ENCODE data around the gene PPARGC1A. TPM values are rescaled to one million over a fixed set of nuclear protein-coding genes. Genes with fewer than 3 reads are reported as not detected.

Gene PPARGC1A
- total and polyA plus RNA-seq, 8 donors, result 3.8 to 9.2 (median 5.1) TPM

- TF ChIP-seq CTCF (IDR thresholded peaks at IDR 0.05), result no peak
- no peaks in the 10 kb centered on the region for H3K9me3 ChIP-seq
- intact Hi-C loops (cut with DNase I), result no loop called here
- peak overlapping the region; percentile 37 to 39 for H3K4me3 ChIP-seq
- DNase-seq, result peak in 2 of 4 donors; percentile 48 to 57
- H3K4me1 ChIP-seq, result no peaks in the 10 kb centered on the region
- H3K36me3 ChIP-seq, result no peaks in the 10 kb centered on the region
- peak overlapping the region; percentile 62 to 82 for H3K27ac ChIP-seq
- ATAC-seq, result peak; percentile 63
- peaks cover 0 to 3% of the 10 kb centered on the region in 2 donors for H3K27me3 ChIP-seq
Measured at GRCh38 chr4:23888421-23889319, 1.2 kb downstream of the PPARGC1A start.

- intact Hi-C loops (cut with DNase I), result no loop called here
- H3K4me1 ChIP-seq, result no peaks in the 10 kb centered on the region
- H3K36me3 ChIP-seq, result no peaks in the 10 kb centered on the region
- ATAC-seq (no peak), DNase-seq (no peak)
- H3K4me3 ChIP-seq, result peak overlapping the region; percentile 37 to 39
- H3K27ac ChIP-seq, result peak overlapping the region in 1 of 2 donors; percentile 82
- H3K9me3 ChIP-seq, result no peaks in the 10 kb centered on the region
- no peak for TF ChIP-seq CTCF (IDR thresholded peaks at IDR 0.05)
- H3K27me3 ChIP-seq, result peaks cover 0 to 3% of the 10 kb centered on the region in 2 donors
Measured at GRCh38 chr4:23887989-23888388, 1.9 kb downstream of the PPARGC1A start.

GRCh38 chr4:23887173-23887572 is 2.7 kb downstream of the PPARGC1A start:
- no peak for DNase-seq
- H3K4me1 ChIP-seq, result no peaks in the 10 kb centered on the region
- H3K4me3 ChIP-seq, result no peak overlapping the region
- TF ChIP-seq CTCF (IDR thresholded peaks at IDR 0.05), result no peak
- ATAC-seq, result no peak
- no peak overlapping the region for H3K27ac ChIP-seq
- peaks cover 0 to 3% of the 10 kb centered on the region in 2 donors for H3K27me3 ChIP-seq
- no peaks in the 10 kb centered on the region for H3K9me3 ChIP-seq
- intact Hi-C loops (cut with DNase I), result no loop called here
- no peaks in the 10 kb centered on the region for H3K36me3 ChIP-seq

GRCh38 chr4:23885943-23886590 is 3.8 kb downstream of the PPARGC1A start:
- Histone ChIP-seq H3K9me3 (no peaks in the 10 kb centered on the region), H3K27ac (no peak overlapping the region), H3K4me3 (no peak overlapping the region), H3K4me1 (peaks cover 0 to 4% of the 10 kb centered on the region in 2 donors), H3K36me3 (no peaks in the 10 kb centered on the region), H3K27me3 (peaks cover 0 to 3% of the 10 kb centered on the region in 2 donors)
- ATAC-seq (no peak), DNase-seq (no peak)
- intact Hi-C loops (cut with DNase I), result no loop called here
- TF ChIP-seq CTCF (IDR thresholded peaks at IDR 0.05), result no peak

- ATAC-seq (no peak), DNase-seq (no peak)
- Histone ChIP-seq H3K27ac (peak overlapping the region in 1 of 2 donors; percentile 3), H3K4me3 (no peak overlapping the region), H3K9me3 (no peaks in the 10 kb centered on the region), H3K27me3 (peaks cover 0 to 1% of the 10 kb centered on the region in 2 donors), H3K36me3 (no peaks in the 10 kb centered on the region), H3K4me1 (peaks cover 0 to 8% of the 10 kb centered on the region in 2 donors)
- no peak for TF ChIP-seq CTCF (IDR thresholded peaks at IDR 0.05)
- intact Hi-C loops (cut with DNase I), result no loop called here
Measured at GRCh38 chr4:23884741-23885140, 5.1 kb downstream of the PPARGC1A start.
